ENCODE results near the gene ACR.

Gene ACR

DNA sequence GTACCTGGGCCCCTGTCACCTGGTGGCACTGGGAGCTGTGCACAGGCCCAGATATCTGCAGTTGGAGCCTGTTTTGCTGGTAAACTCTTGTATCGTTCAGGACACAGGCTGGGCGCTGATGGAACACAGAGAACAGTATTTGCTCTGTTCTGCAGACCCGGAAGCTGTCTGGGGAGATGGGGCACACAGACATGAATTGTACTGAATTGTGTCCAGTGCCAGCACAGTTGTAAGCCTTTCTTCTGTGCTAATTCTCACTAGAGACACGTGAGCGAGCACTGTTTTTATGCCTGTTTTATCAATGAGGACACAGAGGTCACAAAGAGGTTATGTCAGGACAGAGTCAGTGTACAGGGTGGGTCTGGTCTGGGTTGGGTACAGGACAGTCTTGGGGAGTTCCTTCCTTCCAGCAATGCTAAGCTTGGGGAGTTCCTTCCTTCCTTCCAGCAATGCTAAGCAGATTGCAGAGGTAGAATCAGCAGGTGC is 24.4 kb upstream of the ACR start:
- Histone ChIP-seq H3K4me3 (ENCODE audit: low read depth in 1 of 2, low read length in 1 of 2) (no peak overlapping the region), H3K27me3 (no peaks in the 10 kb centered on the region), H3K27ac (no peak overlapping the region), H3K9me3 (no peaks in the 10 kb centered on the region), H3K4me1 (ENCODE audit: control insufficient read depth in 1 of 2, insufficient read depth in 1 of 2, low read depth in 1 of 2, low read length in 1 of 2) (no peaks in the 10 kb centered on the region), H3K36me3 (no peaks in the 10 kb centered on the region)
- TF ChIP-seq, protein P1, sequence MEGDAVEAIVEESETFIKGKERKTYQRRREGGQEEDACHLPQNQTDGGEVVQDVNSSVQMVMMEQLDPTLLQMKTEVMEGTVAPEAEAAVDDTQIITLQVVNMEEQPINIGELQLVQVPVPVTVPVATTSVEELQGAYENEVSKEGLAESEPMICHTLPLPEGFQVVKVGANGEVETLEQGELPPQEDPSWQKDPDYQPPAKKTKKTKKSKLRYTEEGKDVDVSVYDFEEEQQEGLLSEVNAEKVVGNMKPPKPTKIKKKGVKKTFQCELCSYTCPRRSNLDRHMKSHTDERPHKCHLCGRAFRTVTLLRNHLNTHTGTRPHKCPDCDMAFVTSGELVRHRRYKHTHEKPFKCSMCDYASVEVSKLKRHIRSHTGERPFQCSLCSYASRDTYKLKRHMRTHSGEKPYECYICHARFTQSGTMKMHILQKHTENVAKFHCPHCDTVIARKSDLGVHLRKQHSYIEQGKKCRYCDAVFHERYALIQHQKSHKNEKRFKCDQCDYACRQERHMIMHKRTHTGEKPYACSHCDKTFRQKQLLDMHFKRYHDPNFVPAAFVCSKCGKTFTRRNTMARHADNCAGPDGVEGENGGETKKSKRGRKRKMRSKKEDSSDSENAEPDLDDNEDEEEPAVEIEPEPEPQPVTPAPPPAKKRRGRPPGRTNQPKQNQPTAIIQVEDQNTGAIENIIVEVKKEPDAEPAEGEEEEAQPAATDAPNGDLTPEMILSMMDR (IDR thresholded peaks at IDR 0.05): no peak

DNA sequence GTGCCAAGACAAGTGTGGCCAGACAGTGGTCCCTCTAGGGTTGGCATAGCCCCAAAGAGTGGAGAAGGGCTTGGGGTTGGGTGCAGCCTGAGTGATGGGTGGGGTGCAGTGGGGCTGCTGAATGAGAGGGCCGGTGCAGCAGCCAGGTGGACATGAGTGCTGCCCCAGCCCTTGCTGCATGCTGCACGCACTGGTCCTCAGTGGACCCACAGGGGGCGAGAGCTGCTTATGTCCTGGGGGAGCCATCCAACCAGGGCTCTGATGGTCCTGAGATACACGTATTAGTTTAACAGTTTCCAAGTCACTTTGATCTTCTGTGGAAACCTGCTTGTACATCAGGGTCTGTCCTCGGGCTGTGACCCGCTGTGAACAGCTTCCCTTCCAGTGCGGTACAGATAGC is 23.9 kb upstream of the ACR start:
- no peaks in the 10 kb centered on the region for H3K27me3 ChIP-seq
- no peaks in the 10 kb centered on the region for H3K36me3 ChIP-seq
- H3K4me3 ChIP-seq (ENCODE audit: low read depth in 1 of 2, low read length in 1 of 2): no peak overlapping the region
- H3K27ac ChIP-seq: no peak overlapping the region
- no peaks in the 10 kb centered on the region for H3K4me1 ChIP-seq (ENCODE audit: control insufficient read depth in 1 of 2, insufficient read depth in 1 of 2, low read depth in 1 of 2, low read length in 1 of 2)
- H3K9me3 ChIP-seq: no peaks in the 10 kb centered on the region
- TF ChIP-seq, protein P1 (IDR thresholded peaks at IDR 0.05): no peak

DNA sequence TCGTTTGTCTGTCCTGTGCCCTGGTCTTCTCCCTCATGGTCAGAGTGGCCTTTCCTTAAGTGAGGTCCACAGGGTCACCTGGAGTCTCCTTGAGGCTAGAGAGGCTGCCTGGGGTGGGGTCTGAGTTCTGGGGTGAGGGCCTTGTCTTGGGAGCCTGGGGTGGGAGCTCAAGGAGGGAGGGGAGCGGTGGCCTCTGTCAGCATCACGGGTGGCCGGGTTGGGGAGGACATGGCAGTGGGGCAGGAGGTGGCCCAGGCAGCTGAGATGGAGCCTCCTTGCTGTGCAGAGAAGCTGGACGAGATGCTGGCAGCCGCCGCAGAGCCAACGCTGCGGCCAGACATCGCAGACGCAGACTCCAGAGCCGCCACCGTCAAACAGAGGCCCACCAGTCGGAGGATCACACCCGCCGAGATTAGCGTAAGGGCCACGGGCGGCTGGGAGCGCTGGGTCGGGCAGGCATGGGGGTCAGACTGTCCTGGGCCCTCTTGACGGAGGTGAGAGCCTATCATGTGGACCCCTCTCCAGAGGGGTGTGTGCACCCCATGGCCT is 23.3 kb upstream of the ACR start:
- Histone ChIP-seq H3K27ac (no peak overlapping the region), H3K36me3 (no peaks in the 10 kb centered on the region), H3K9me3 (no peaks in the 10 kb centered on the region), H3K27me3 (no peaks in the 10 kb centered on the region), H3K4me3 (ENCODE audit: low read depth in 1 of 2, low read length in 1 of 2) (no peak overlapping the region), H3K4me1 (ENCODE audit: control insufficient read depth in 1 of 2, insufficient read depth in 1 of 2, low read depth in 1 of 2, low read length in 1 of 2) (no peaks in the 10 kb centered on the region)
- TF ChIP-seq, protein P1 (IDR thresholded peaks at IDR 0.05): no peak

DNA sequence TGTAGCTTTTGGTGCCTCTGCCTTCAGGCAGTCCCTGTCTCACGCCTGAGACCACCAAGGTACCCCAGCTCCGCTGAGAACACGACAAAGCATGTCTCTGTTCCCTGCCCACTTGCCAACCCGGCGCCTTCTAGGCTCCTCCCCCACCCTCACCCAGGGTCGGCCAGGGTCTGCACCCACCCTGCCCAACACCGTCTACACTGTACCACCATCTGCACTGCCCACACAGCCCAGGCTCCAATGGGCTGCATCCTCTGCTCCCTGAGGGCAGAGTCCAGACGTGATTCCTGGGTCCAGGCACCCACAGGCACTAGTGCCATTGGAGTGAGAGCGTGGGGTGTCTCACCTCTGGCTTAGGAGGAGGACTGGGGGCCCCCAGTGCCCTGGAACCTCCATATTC is 22.8 kb upstream of the ACR start:
- no peak overlapping the region for H3K4me3 ChIP-seq (ENCODE audit: low read depth in 1 of 2, low read length in 1 of 2)
- no peak overlapping the region for H3K27ac ChIP-seq
- no peaks in the 10 kb centered on the region for H3K4me1 ChIP-seq (ENCODE audit: control insufficient read depth in 1 of 2, insufficient read depth in 1 of 2, low read depth in 1 of 2, low read length in 1 of 2)
- TF ChIP-seq, protein P1 (IDR thresholded peaks at IDR 0.05): no peak
- H3K36me3 ChIP-seq: no peaks in the 10 kb centered on the region
- no peaks in the 10 kb centered on the region for H3K27me3 ChIP-seq
- no peaks in the 10 kb centered on the region for H3K9me3 ChIP-seq

DNA sequence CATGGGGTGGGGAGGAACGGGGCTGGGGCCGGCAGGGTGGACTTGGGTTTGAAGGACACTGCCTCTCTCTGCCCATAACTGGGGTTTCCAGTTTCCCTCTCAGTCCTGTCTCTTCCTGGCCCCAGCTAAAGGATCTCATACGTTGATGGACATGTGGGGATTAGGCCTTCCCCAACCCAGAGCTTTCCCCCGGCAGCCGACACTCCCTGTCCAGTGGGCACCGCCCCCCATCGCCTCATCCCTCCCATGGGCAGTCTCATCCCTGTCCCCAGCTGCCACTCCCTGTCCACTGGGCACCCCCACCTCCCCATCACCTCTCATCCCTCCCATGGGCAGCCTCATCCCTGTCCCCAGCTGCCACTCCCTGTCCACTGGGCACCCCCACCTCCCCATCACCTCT is 22.2 kb upstream of the ACR start:
- Histone ChIP-seq H3K36me3 (no peaks in the 10 kb centered on the region), H3K27ac (no peak overlapping the region), H3K4me3 (ENCODE audit: low read depth in 1 of 2, low read length in 1 of 2) (no peak overlapping the region), H3K27me3 (no peaks in the 10 kb centered on the region), H3K9me3 (no peaks in the 10 kb centered on the region), H3K4me1 (ENCODE audit: control insufficient read depth in 1 of 2, insufficient read depth in 1 of 2, low read depth in 1 of 2, low read length in 1 of 2) (no peaks in the 10 kb centered on the region)
- TF ChIP-seq, protein P1 (IDR thresholded peaks at IDR 0.05): no peak

Data from neutrophil (primary cell).